Nephron (organoid): Measurements from ENCODE around the gene AKR7A3.
A peak's percentile ranks its signal among the peaks of the same experiment; 100 is the strongest.

Experiments used
- H3K27ac Mint-ChIP-seq, 3 experiments: 2 replicates each; pipeline ENCODE4 v1.8.0; 2020; ENCODE audit warnings: mixed read lengths in 3 of 3, mild to moderate bottlenecking in 2 of 3, moderate library complexity in 1 of 3
- H3K27me3 Mint-ChIP-seq: 2 replicates; pipeline ENCODE4 v1.8.0; 2021; ENCODE audit warnings: low read depth, mild to moderate bottlenecking, moderate library complexity, mixed read lengths
- H3K36me3 Mint-ChIP-seq: 2 replicates; pipeline ENCODE4 v1.8.0; 2020; ENCODE audit warnings: low read depth, mixed read lengths
- H3K4me1 Mint-ChIP-seq: 2 replicates; pipeline ENCODE4 v1.8.0; 2020; ENCODE audit warnings: mixed read lengths
- H3K4me3 Mint-ChIP-seq, 3 experiments: 2 replicates each; pipeline ENCODE4 v1.8.0; 2020; ENCODE audit warnings: mild to moderate bottlenecking in 3 of 3, mixed read lengths in 3 of 3, moderate library complexity in 2 of 3
- H3K9me3 Mint-ChIP-seq: 2 replicates; pipeline ENCODE4 v1.8.0; 2020; ENCODE audit warnings: mixed read lengths
- CTCF ChIP-seq, 3 experiments: fragments of 200-600 bp; sonication (generic); IDR thresholded peaks; one replicate each; pipeline ENCODE4 v1.5.0; 2021; ENCODE audit warnings: antibody characterized with exemption in 3 of 3; ENCODE audit not compliant: unreplicated experiment in 3 of 3

Gene AKR7A3

GRCh38 chr1:19254416-19254815 lies 34.2 kb downstream of the AKR7A3 start:
- Mint-ChIP-seq H3K9me3 (no peaks in the 10 kb centered on the region), H3K36me3 (peaks cover 11% of the 10 kb centered on the region), H3K27ac (no peak overlapping the region), H3K27me3 (no peaks in the 10 kb centered on the region), H3K4me1 (peaks cover 24% of the 10 kb centered on the region), H3K4me3 (no peak overlapping the region)
- TF ChIP-seq CTCF (IDR thresholded peaks at IDR 0.05; ENCODE audit: unreplicated experiment in 3 of 3): no peak

GRCh38 chr1:19251305-19252196 lies 37.0 kb downstream of the AKR7A3 start, which contains the start of the genes EMC1 and MRTO4:
Gene EMC1 (minus strand): TSS chr1:19251524. CDS start chr1:19251509, 15 bp downstream.
Gene MRTO4 (plus strand): TSS chr1:19251805. CDS start chr1:19251836, 31 bp downstream.
- Mint-ChIP-seq H3K27ac (peak within 1 kb of the TSS; percentile 97 to 99 (median 98)), H3K4me3 (peak within 1 kb of the TSS; percentile 95 to 100 (median 97)), H3K4me1 (peaks cover 24% of the 10 kb centered on the region), H3K27me3 (no peaks in the 10 kb centered on the region), H3K36me3 (no peaks in the 10 kb centered on the region), H3K9me3 (no peaks in the 10 kb centered on the region)
- TF ChIP-seq CTCF (IDR thresholded peaks at IDR 0.05; ENCODE audit: unreplicated experiment in 3 of 3): no peak

- H3K9me3 Mint-ChIP-seq: no peaks in the 10 kb centered on the region
- no peaks in the 10 kb centered on the region for H3K27me3 Mint-ChIP-seq
- no peak for TF ChIP-seq CTCF (IDR thresholded peaks at IDR 0.05; ENCODE audit: unreplicated experiment in 3 of 3)
- no peaks in the 10 kb centered on the region for H3K36me3 Mint-ChIP-seq
- H3K4me3 Mint-ChIP-seq: peak overlapping the region; percentile 95 to 100 (median 97)
- peaks cover 24% of the 10 kb centered on the region for H3K4me1 Mint-ChIP-seq
- H3K27ac Mint-ChIP-seq: peak overlapping the region; percentile 97 to 99 (median 98)
Measured at GRCh38 chr1:19250629-19251304, 37.8 kb downstream of the AKR7A3 start.

- Mint-ChIP-seq H3K9me3 (no peaks in the 10 kb centered on the region), H3K4me3 (no peak overlapping the region), H3K36me3 (peaks cover 67% of the 10 kb centered on the region), H3K27ac (no peak overlapping the region), H3K4me1 (peaks cover 4% of the 10 kb centered on the region), H3K27me3 (no peaks in the 10 kb centered on the region)
- TF ChIP-seq CTCF (IDR thresholded peaks at IDR 0.05; ENCODE audit: unreplicated experiment in 3 of 3): peak; percentile 88 to 94 (median 88)
Measured at GRCh38 chr1:19240673-19241538, 47.7 kb downstream of the AKR7A3 start.

GRCh38 chr1:19239876-19240275 lies 48.7 kb downstream of the AKR7A3 start:
- Mint-ChIP-seq H3K9me3 (no peaks in the 10 kb centered on the region), H3K27ac (no peak overlapping the region), H3K36me3 (peaks cover 64% of the 10 kb centered on the region), H3K4me1 (peaks cover 4% of the 10 kb centered on the region), H3K27me3 (no peaks in the 10 kb centered on the region), H3K4me3 (no peak overlapping the region)
- TF ChIP-seq CTCF (IDR thresholded peaks at IDR 0.05; ENCODE audit: unreplicated experiment in 3 of 3): no peak
